GM23338 (cell line): ENCODE measurements around the gene CCR5. TPM values are rescaled to one million over a fixed set of nuclear protein-coding genes. Genes with fewer than 3 reads are reported as not detected.

Source experiments
- ATAC-seq: fragments of 200-7000 bp; cut with Tn5 transposase; 3 replicates; pipeline ENCODE4 v1.9.1; 2020
- DNase-seq: peaks from one replicate; pipeline ENCODE4 v3.0.0-alpha.2; 2015; ENCODE audit warnings: low spot score
- H2AFZ ChIP-seq: fragments of 200-600 bp; sonication (generic); 2 replicates; pipeline ENCODE4 v1.8.0; 2016; ENCODE audit warnings: antibody characterized with exemption, mild to moderate bottlenecking, moderate library complexity
- H3F3A ChIP-seq: fragments of 200-600 bp; sonication (generic); replicated peaks from 2 replicates; pipeline ENCODE4 v1.8.0; 2017; ENCODE audit warnings: antibody characterized with exemption, mixed run types, low read depth
- H3K27ac ChIP-seq: fragments of 200-600 bp; sonication (generic); 2 replicates; pipeline ENCODE4 v1.6.1; 2016; ENCODE audit warnings: low read depth
- H3K27me3 ChIP-seq: fragments of 200-600 bp; sonication (generic); 2 replicates; pipeline ENCODE4 v1.8.0; 2016; ENCODE audit warnings: mild to moderate bottlenecking, mixed run types, moderate library complexity; ENCODE audit not compliant: insufficient read depth
- H3K36me3 ChIP-seq: fragments of 200-600 bp; sonication (generic); 2 replicates; pipeline ENCODE4 v1.8.0; 2016; ENCODE audit warnings: mild to moderate bottlenecking; ENCODE audit not compliant: insufficient read depth
- H3K4me1 ChIP-seq: fragments of 200-600 bp; sonication (generic); 2 replicates; pipeline ENCODE4 v1.8.0; 2016; ENCODE audit warnings: mild to moderate bottlenecking, moderate library complexity; ENCODE audit not compliant: insufficient read depth
- H3K4me2 ChIP-seq: fragments of 200-600 bp; sonication (generic); 2 replicates; pipeline ENCODE4 v1.7.1; 2017; ENCODE audit warnings: mixed run types
- H3K4me3 ChIP-seq: fragments of 200-600 bp; sonication (generic); 2 replicates; pipeline ENCODE4 v1.6.1; 2016; ENCODE audit warnings: mixed run types
- H3K79me2 ChIP-seq: fragments of 200-600 bp; sonication (generic); replicated peaks from 2 replicates; pipeline ENCODE4 v1.8.0; 2017; ENCODE audit warnings: mild to moderate bottlenecking; ENCODE audit not compliant: insufficient read depth
- H3K9me2 ChIP-seq: fragments of 200-600 bp; sonication (generic); 2 replicates; pipeline ENCODE4 v1.8.0; 2017; ENCODE audit not compliant: insufficient read depth
- H4K20me1 ChIP-seq: fragments of 200-600 bp; sonication (generic); replicated peaks from 2 replicates; pipeline ENCODE4 v1.8.0; 2017; ENCODE audit warnings: mild to moderate bottlenecking; ENCODE audit not compliant: insufficient read depth
- H3K27ac Mint-ChIP-seq: 2 replicates; pipeline ENCODE4 v1.8.0; 2020; ENCODE audit warnings: inconsistent platforms, mild to moderate bottlenecking, moderate library complexity, mixed read lengths
- H3K27me3 Mint-ChIP-seq: 3 replicates; pipeline ENCODE4 v1.8.0; 2022; ENCODE audit warnings: low read depth, mild to moderate bottlenecking, moderate library complexity, mixed read lengths, inconsistent platforms; ENCODE audit not compliant: insufficient read depth, poor library complexity
- H3K36me3 Mint-ChIP-seq: 3 replicates; pipeline ENCODE4 v1.8.0; 2021; ENCODE audit warnings: low read depth, mild to moderate bottlenecking, inconsistent platforms, moderate library complexity, mixed read lengths
- H3K4me1 Mint-ChIP-seq: 3 replicates; pipeline ENCODE4 v1.8.0; 2020; ENCODE audit warnings: mild to moderate bottlenecking, inconsistent platforms, mixed read lengths
- H3K4me3 Mint-ChIP-seq: 3 replicates; pipeline ENCODE4 v1.8.0; 2021; ENCODE audit warnings: moderate library complexity, mild to moderate bottlenecking, inconsistent platforms, mixed read lengths
- H3K9me3 Mint-ChIP-seq: 3 replicates; pipeline ENCODE4 v1.8.0; 2020; ENCODE audit warnings: moderate library complexity, mild to moderate bottlenecking, inconsistent platforms, mixed read lengths
- CREB1 ChIP-seq: fragments of 250-450 bp; sonication (Bioruptor Pico); IDR thresholded peaks from 2 replicates; pipeline ENCODE4 v1.5.0; 2020; ENCODE audit warnings: low read depth, mild to moderate bottlenecking, moderate library complexity
- CTCF ChIP-seq, 2 experiments: fragments of 200-600 bp in 1 of 2; sonication (generic) in 1 of 2; conservative IDR thresholded peaks; 2 replicates each; pipeline versions ENCODE4 v1.5.1 to v1.6.1; 2016 to 2017; ENCODE audit warnings: antibody characterized with exemption in 2 of 2, low read depth in 2 of 2, mild to moderate bottlenecking in 2 of 2, moderate library complexity in 1 of 2
- ETS1 ChIP-seq: IDR thresholded peaks from 2 replicates; pipeline ENCODE4 v1.6.1; 2016; ENCODE audit warnings: antibody characterized with exemption
- EZH2 ChIP-seq: fragments of 200-600 bp; sonication (generic); IDR thresholded peaks from one replicate; pipeline ENCODE4 v1.8.0; 2017; ENCODE audit warnings: antibody characterized with exemption, mild to moderate bottlenecking, low read depth; ENCODE audit not compliant: unreplicated experiment
- EZH2phosphoT487 ChIP-seq: fragments of 200-600 bp; sonication (generic); IDR thresholded peaks from one replicate; pipeline ENCODE4 v1.8.1; 2018; ENCODE audit warnings: antibody characterized with exemption; ENCODE audit not compliant: unreplicated experiment
- JUNB ChIP-seq: IDR thresholded peaks from one replicate; pipeline ENCODE4 v1.6.1; 2016; ENCODE audit warnings: antibody characterized with exemption; ENCODE audit not compliant: unreplicated experiment
- NANOG ChIP-seq: IDR thresholded peaks from 2 replicates; pipeline ENCODE4 v1.6.1; 2016; ENCODE audit warnings: antibody characterized with exemption, borderline replicate concordance
- POLR2AphosphoS5 ChIP-seq: IDR thresholded peaks from 2 replicates; pipeline ENCODE4 v1.6.1; 2016; ENCODE audit warnings: antibody characterized with exemption, low read depth
- REST ChIP-seq: IDR thresholded peaks from one replicate; pipeline ENCODE4 v1.6.1; 2018; ENCODE audit warnings: antibody characterized with exemption; ENCODE audit not compliant: unreplicated experiment
- STAT1 ChIP-seq: IDR thresholded peaks from one replicate; pipeline ENCODE4 v1.6.1; 2016; ENCODE audit warnings: antibody characterized with exemption; ENCODE audit not compliant: unreplicated experiment
- ZNF114 ChIP-seq: fragments of 250-450 bp; sonication (Bioruptor Pico); IDR thresholded peaks from 2 replicates; pipeline ENCODE4 v1.5.0; 2020; ENCODE audit warnings: mild to moderate bottlenecking, moderate library complexity
- ZNF331 ChIP-seq: fragments of 250-450 bp; sonication (Bioruptor Pico); IDR thresholded peaks from 2 replicates; pipeline ENCODE4 v1.5.0; 2020; ENCODE audit warnings: low read depth, mild to moderate bottlenecking, moderate library complexity
- ZNF462 ChIP-seq: fragments of 250-450 bp; sonication (Bioruptor Pico); IDR thresholded peaks from 2 replicates; pipeline ENCODE4 v1.5.0; 2020; ENCODE audit warnings: mild to moderate bottlenecking, moderate library complexity
- polyA plus RNA-seq: library from polyadenylated mRNA; unstranded; fragments of >200 nt; fragmentation: Nextera tagmentation; extraction: Ambion mirVana; gene quantifications from 2 replicates; pipeline ENCODE4 v1.2.1, GENCODE V29; 2016
- total RNA-seq: library from RNA; depleted of rRNA; stranded (reverse); fragments of >200 nt; shearing (Covaris generic); gene quantifications from 2 replicates; pipeline ENCODE4 v1.2.3, GENCODE V29; 2014

Gene CCR5
- total and polyA plus RNA-seq, 2 experiments from 2014 or later, result not detected

GRCh38 chr3:46410669-46411068 is 39.9 kb downstream of the CCR5 start:
- H4K20me1 ChIP-seq, result no peaks in the 10 kb centered on the region
- no peak for TF ChIP-seq CREB1 (CRISPR knock-in tag)
- TF ChIP-seq POLR2AphosphoS5, result no peak
- TF ChIP-seq ETS1, result no peak
- no peak for TF ChIP-seq STAT1
- no peak for TF ChIP-seq EZH2
- TF ChIP-seq ZNF331 (CRISPR knock-in tag), result no peak
- no peak for TF ChIP-seq REST
- no peak for TF ChIP-seq JUNB
- TF ChIP-seq EZH2phosphoT487, result no peak
- no peak for TF ChIP-seq ZNF114 (CRISPR knock-in tag)
- no peak for TF ChIP-seq NANOG
- TF ChIP-seq CTCF (conservative IDR thresholded peaks at IDR 0.05; ENCODE audit: low read depth in 2 of 2), result no peak
- no peak for TF ChIP-seq ZNF462
- peaks cover 4% of the 10 kb centered on the region for H3K27me3 Mint-ChIP-seq
- H3K27me3 ChIP-seq, result no peaks in the 10 kb centered on the region
- DNase-seq (no peak), ATAC-seq (no peak)
- H3K4me1 ChIP-seq, result no peaks in the 10 kb centered on the region
- no peak overlapping the region for H3K27ac ChIP-seq
- no peaks in the 10 kb centered on the region for H3K36me3 ChIP-seq
- no peak overlapping the region for H2AFZ ChIP-seq
- H3K9me3 Mint-ChIP-seq, result no peaks in the 10 kb centered on the region
- no peak overlapping the region for H3K4me2 ChIP-seq
- H3K4me1 Mint-ChIP-seq, result no peaks in the 10 kb centered on the region; the same call in 2 of the 3 replicates
- H3K79me2 ChIP-seq, result no peaks in the 10 kb centered on the region
- H3K9me2 ChIP-seq, result no peaks in the 10 kb centered on the region
- H3K4me3 ChIP-seq, result no peak overlapping the region
- H3F3A ChIP-seq, result no peaks in the 10 kb centered on the region
- no peaks in the 10 kb centered on the region for H3K36me3 Mint-ChIP-seq
- H3K27ac Mint-ChIP-seq, result no peak overlapping the region
- no peak overlapping the region for H3K4me3 Mint-ChIP-seq
